Measurements from ENCODE around the gene IFNE.

DNA sequence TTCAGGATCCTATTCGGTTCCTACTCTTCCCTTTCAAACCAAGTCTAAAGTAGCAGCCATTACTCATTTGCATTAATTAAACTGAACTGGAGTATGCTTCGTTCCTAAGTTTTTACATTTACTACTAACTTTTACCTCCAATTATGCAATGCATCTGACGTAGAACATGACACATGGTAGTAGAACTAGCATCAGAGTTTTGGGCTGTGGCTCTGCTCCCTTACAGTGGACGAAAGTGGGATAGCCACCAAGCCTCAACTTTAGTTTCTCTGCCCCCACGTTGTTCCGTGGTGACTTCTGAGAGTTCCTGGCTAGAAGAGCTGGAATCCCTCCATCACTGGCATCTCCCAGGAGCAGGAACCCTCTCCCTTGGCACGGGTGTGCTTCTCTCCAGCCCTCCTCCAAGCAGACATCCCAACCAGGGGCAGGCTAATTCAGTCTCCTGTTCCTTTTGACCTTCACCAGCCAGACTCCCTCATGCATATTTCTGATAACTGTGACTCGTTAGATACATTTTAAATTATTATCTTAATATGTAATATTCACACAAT lies 2.9 kb downstream of the IFNE start:
- TF ChIP-seq, protein P1, sequence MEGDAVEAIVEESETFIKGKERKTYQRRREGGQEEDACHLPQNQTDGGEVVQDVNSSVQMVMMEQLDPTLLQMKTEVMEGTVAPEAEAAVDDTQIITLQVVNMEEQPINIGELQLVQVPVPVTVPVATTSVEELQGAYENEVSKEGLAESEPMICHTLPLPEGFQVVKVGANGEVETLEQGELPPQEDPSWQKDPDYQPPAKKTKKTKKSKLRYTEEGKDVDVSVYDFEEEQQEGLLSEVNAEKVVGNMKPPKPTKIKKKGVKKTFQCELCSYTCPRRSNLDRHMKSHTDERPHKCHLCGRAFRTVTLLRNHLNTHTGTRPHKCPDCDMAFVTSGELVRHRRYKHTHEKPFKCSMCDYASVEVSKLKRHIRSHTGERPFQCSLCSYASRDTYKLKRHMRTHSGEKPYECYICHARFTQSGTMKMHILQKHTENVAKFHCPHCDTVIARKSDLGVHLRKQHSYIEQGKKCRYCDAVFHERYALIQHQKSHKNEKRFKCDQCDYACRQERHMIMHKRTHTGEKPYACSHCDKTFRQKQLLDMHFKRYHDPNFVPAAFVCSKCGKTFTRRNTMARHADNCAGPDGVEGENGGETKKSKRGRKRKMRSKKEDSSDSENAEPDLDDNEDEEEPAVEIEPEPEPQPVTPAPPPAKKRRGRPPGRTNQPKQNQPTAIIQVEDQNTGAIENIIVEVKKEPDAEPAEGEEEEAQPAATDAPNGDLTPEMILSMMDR (conservative IDR thresholded peaks at IDR 0.05; ENCODE audit: low read length) = no peak
- TF ChIP-seq EZH2phosphoT487 (IDR thresholded peaks at IDR 0.05; ENCODE audit: borderline replicate concordance, low read depth, low read length) = no peak
